Panc1 (cell line): ENCODE results near the gene POLA1.

Source experiments
- POLR2AphosphoS5 ChIP-seq: IDR thresholded peaks from 2 replicates; pipeline ENCODE4 v1.6.1; 2012; ENCODE audit warnings: mild to moderate bottlenecking, low read depth, low read length, moderate library complexity
- SIN3A ChIP-seq: IDR thresholded peaks from 2 replicates; pipeline ENCODE4 v1.6.1; 2012; ENCODE audit warnings: low read depth, mild to moderate bottlenecking, low read length, moderate library complexity, borderline replicate concordance; ENCODE audit not compliant: insufficient read depth
- TF ChIP-seq, protein P1 (sequence below): fragments of 450-650 bp; IDR thresholded peaks from 2 replicates; pipeline ENCODE4 v1.5.1; 2017; ENCODE audit warnings: mild to moderate bottlenecking

DNA sequence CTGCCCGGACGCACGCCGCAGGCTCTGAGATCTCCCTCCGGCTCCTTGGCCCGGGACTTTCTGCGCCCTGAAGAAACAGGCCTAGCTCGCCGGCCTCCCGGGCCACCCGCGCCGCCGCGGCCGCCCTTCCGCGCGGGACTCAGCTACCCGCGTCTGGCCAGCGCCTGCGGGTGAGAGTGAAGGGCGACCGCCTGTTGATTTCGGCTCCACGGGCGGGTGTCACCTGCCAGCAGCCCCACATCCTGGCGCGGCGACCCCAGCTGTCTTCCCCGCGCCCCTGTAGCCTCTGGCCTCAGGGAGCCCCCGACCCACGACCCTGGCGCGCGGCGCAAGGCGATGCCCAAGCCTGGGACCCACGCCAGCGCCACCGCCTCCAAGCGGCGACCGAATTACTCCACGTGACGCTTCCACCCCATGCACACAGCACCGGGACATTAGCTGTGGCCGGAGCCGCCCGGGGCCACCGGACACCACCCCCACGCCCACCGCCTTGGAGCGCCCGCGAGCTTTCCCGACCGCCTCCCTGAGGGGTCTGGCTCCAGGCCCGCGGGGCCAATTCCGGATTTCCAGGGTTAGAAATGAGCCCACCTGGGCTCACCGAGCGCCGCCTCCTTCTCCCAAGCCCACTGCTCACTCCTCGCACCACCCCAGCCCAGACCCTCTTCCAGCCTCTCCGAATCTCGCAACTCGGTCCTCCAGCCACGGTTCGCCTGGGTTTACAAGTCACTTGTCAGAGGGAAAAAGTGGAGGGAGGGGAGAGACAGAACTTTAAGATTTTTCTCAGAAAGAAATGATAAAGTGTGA, 311.9 kb downstream of the POLA1 start:
- TF ChIP-seq POLR2AphosphoS5, result no peak
- TF ChIP-seq, protein P1, sequence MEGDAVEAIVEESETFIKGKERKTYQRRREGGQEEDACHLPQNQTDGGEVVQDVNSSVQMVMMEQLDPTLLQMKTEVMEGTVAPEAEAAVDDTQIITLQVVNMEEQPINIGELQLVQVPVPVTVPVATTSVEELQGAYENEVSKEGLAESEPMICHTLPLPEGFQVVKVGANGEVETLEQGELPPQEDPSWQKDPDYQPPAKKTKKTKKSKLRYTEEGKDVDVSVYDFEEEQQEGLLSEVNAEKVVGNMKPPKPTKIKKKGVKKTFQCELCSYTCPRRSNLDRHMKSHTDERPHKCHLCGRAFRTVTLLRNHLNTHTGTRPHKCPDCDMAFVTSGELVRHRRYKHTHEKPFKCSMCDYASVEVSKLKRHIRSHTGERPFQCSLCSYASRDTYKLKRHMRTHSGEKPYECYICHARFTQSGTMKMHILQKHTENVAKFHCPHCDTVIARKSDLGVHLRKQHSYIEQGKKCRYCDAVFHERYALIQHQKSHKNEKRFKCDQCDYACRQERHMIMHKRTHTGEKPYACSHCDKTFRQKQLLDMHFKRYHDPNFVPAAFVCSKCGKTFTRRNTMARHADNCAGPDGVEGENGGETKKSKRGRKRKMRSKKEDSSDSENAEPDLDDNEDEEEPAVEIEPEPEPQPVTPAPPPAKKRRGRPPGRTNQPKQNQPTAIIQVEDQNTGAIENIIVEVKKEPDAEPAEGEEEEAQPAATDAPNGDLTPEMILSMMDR, result no peak
- no peak for TF ChIP-seq SIN3A
